SK-N-SH (cell line): Measurements from ENCODE around the gene INPPL1. TPM values are rescaled to one million over a fixed set of nuclear protein-coding genes. Genes with fewer than 3 reads are reported as not detected.

ENCODE experiments used
- CTCF ChIA-PET: fragments of 300-600, 350-600 bp; formaldehyde crosslinking; extraction: SDS; loops from one replicate; lab custom pipeline; 2021; lab: Yijun Ruan, JAX
- POLR2A ChIA-PET: fragments of 350-600 bp; sonication (Branson Sonifier 250); formaldehyde crosslinking; extraction: SDS; loops from one replicate; lab custom pipeline; 2020; ENCODE audit warnings: antibody characterized with exemption, inconsistent platforms; lab: Yijun Ruan, JAX
- DNase-seq: peaks from one replicate; pipeline ENCODE4 v3.0.0; 2012
- H2AFZ ChIP-seq: fragments of 200-600 bp; sonication (generic); 2 replicates; pipeline ENCODE4 v1.8.1; 2016; ENCODE audit warnings: antibody characterized with exemption, mild to moderate bottlenecking, low read depth
- H3F3A ChIP-seq: fragments of 200-600 bp; sonication (generic); replicated peaks from 2 replicates; pipeline ENCODE3; 2016; ENCODE audit warnings: antibody characterized with exemption, mild to moderate bottlenecking; ENCODE audit not compliant: insufficient read depth
- H3K27ac ChIP-seq, 2 experiments: fragments of 200-500 bp in 1 of 2; fragments of 200-600 bp in 1 of 2; sonication (Bioruptor generic) in 1 of 2; sonication (generic), shearing (Covaris generic) in 1 of 2; 2 replicates each; pipeline versions ENCODE4 v1.5.1 to v1.6.1; 2014 to 2016; ENCODE audit warnings: low read depth in 2 of 2, inconsistent platforms in 1 of 2, low read length in 1 of 2, mild to moderate bottlenecking in 1 of 2, mixed read lengths in 1 of 2
- H3K27me3 ChIP-seq: fragments of 200-600 bp; sonication (generic), shearing (Covaris generic); 2 replicates; pipeline ENCODE4 v1.6.1; 2016; ENCODE audit warnings: mixed run types; ENCODE audit not compliant: insufficient read depth
- H3K36me3 ChIP-seq, 2 experiments: fragments of 200-500 bp in 1 of 2; fragments of 200-600 bp in 1 of 2; sonication (Bioruptor generic) in 1 of 2; sonication (generic) in 1 of 2; replicated peaks in 1 of 2; 2 replicates each; pipeline versions ENCODE3 to v1.5.1; 2014 to 2016; ENCODE audit warnings: low read length in 1 of 2, mild to moderate bottlenecking in 1 of 2; ENCODE audit not compliant: insufficient read depth in 2 of 2, control insufficient read depth in 1 of 2
- H3K4me1 ChIP-seq, 2 experiments: fragments of 200-500 bp in 1 of 2; fragments of 200-600 bp in 1 of 2; sonication (Bioruptor generic) in 1 of 2; sonication (generic), shearing (Covaris generic) in 1 of 2; 2 replicates each; pipeline versions ENCODE4 v1.5.1 to v1.6.1; 2014 to 2016; ENCODE audit warnings: low read depth in 1 of 2, low read length in 1 of 2, mixed run types in 1 of 2; ENCODE audit not compliant: insufficient read depth in 2 of 2, control insufficient read depth in 1 of 2
- H3K4me2 ChIP-seq: fragments of 200-600 bp; sonication (generic), shearing (Covaris generic); 2 replicates; pipeline ENCODE4 v1.6.1; 2017; ENCODE audit warnings: mixed run types
- H3K4me3 ChIP-seq, 2 experiments: fragments of 200-500 bp in 1 of 2; fragments of 200-600 bp in 1 of 2; sonication (Bioruptor generic) in 1 of 2; sonication (generic), shearing (Covaris generic) in 1 of 2; 2 replicates each; pipeline versions ENCODE4 v1.5.1 to v1.8.1; 2014 to 2016; ENCODE audit warnings: low read depth in 2 of 2, inconsistent platforms in 1 of 2, low read length in 1 of 2, mild to moderate bottlenecking in 1 of 2, mixed read lengths in 1 of 2, moderate library complexity in 1 of 2
- H3K79me2 ChIP-seq: fragments of 200-600 bp; sonication (generic); 2 replicates; pipeline ENCODE4 v1.8.1; 2017; ENCODE audit warnings: mild to moderate bottlenecking; ENCODE audit not compliant: insufficient read depth
- H3K9ac ChIP-seq: fragments of 200-600 bp; sonication (generic); 2 replicates; pipeline ENCODE4 v1.6.1; 2017; ENCODE audit warnings: mixed run types
- H3K9me2 ChIP-seq: fragments of 200-600 bp; sonication (generic); 2 replicates; pipeline ENCODE4 v1.6.1; 2017; ENCODE audit warnings: mixed run types
- H3K9me3 ChIP-seq: fragments of 200-600 bp; sonication (generic); 2 replicates; pipeline ENCODE4 v1.6.1; 2017; ENCODE audit warnings: mixed run types, mild to moderate bottlenecking, moderate library complexity
- H4K20me1 ChIP-seq: fragments of 200-600 bp; sonication (generic); 2 replicates; pipeline ENCODE4 v1.6.1; 2017; ENCODE audit warnings: mild to moderate bottlenecking, mixed run types; ENCODE audit not compliant: insufficient read depth
- CTCF ChIP-seq: fragments of 200-600 bp; sonication (generic); IDR thresholded peaks from 2 replicates; pipeline ENCODE4 v1.6.1; 2017; ENCODE audit warnings: antibody characterized with exemption, mild to moderate bottlenecking, moderate library complexity
- IRF3 ChIP-seq: fragments of 150-350 bp; IDR thresholded peaks from 2 replicates; pipeline ENCODE4 v1.6.1; 2016; ENCODE audit warnings: mild to moderate bottlenecking, low read depth, low read length
- JUND ChIP-seq: IDR thresholded peaks from 2 replicates; pipeline ENCODE4 v1.4.0; 2012
- MXI1 ChIP-seq: IDR thresholded peaks from 2 replicates; pipeline ENCODE4 v1.6.1; 2012; ENCODE audit warnings: mild to moderate bottlenecking, low read depth, low read length, improper control_type of control experiment
- NRF1 ChIP-seq: IDR thresholded peaks from 2 replicates; pipeline ENCODE4 v1.6.1; 2012; ENCODE audit warnings: low read depth, mild to moderate bottlenecking, low read length
- PBX3 ChIP-seq: IDR thresholded peaks from 2 replicates; pipeline ENCODE4; 2012
- RCOR1 ChIP-seq: fragments of 150-350 bp; IDR thresholded peaks from 2 replicates; pipeline ENCODE4 v1.6.1; 2017; ENCODE audit warnings: antibody characterized with exemption, low read length
- TEAD4 ChIP-seq: IDR thresholded peaks from 2 replicates; pipeline ENCODE4 v1.4.0; 2012; ENCODE audit warnings: mild to moderate bottlenecking, borderline replicate concordance; ENCODE audit not compliant: insufficient read depth
- YY1 ChIP-seq: IDR thresholded peaks from 2 replicates; pipeline ENCODE4 v1.4.0; 2012; ENCODE audit warnings: low read depth, mild to moderate bottlenecking
- ZBTB33 ChIP-seq: IDR thresholded peaks from 2 replicates; pipeline ENCODE4 v1.4.0; 2012; ENCODE audit warnings: low read depth, borderline replicate concordance
- WGBS: methylation state at CpG from one replicate; pipeline ENCODE4 v1.1.6; 2017; ENCODE audit warnings: low lambda C conversion rate; 5-methylcytosine and 5-hydroxymethylcytosine counted together
- polyA plus RNA-seq, 3 experiments: library from polyadenylated mRNA; depleted of rRNA; stranded (reverse); fragments of >200 nt; gene quantifications; 2 replicates each; pipeline ENCODE4 v1.2.3, GENCODE V29; 2012

Gene INPPL1
- polyA plus RNA-seq, 1 of the 3 experiments (the other 2 are of a cell fraction) = 123 TPM

GRCh38 chr11:72227316-72228228, 3.0 kb downstream of the INPPL1 start:
- WGBS = 96% methylated on average over 4 of the region's 14 CpGs
- DNase-seq = no peak
- Histone ChIP-seq H3F3A (peaks cover 6% of the 10 kb centered on the region), H4K20me1 (peaks cover 49% of the 10 kb centered on the region), H3K9me2 (no peaks in the 10 kb centered on the region), H3K27ac (peak overlapping the region in 1 of 2 experiments; percentile 43; a peak in 1 of 4 replicates), H3K27me3 (no peaks in the 10 kb centered on the region), H3K36me3 (peaks cover 52 to 62% of the 10 kb centered on the region in 2 experiments), H3K9me3 (no peaks in the 10 kb centered on the region), H3K79me2 (peaks cover 60% of the 10 kb centered on the region), H2AFZ (no peak overlapping the region), H3K4me2 (peak overlapping the region; percentile 100; the same call in 1 of the 2 replicates), H3K4me3 (no peak overlapping the region), H3K4me1 (peaks cover 5 to 31% of the 10 kb centered on the region in 2 experiments; a peak in 3 of 4 replicates), H3K9ac (no peak overlapping the region)
- ChIA-PET CTCF (interaction anchor here (0.8 to 9.1 kb wide), 9 partner anchors 9 to 206 kb away, joined by 3 to 73 read pairs (median 6); partner anchors contain the start of gene CLPB), POLR2A (interaction anchor here (0.9 to 8.7 kb wide), 5 partner anchors 9 to 204 kb away, joined by 3 to 131 read pairs (median 4); no protein-coding TSS in a partner anchor)
- TF ChIP-seq ZBTB33 (no peak), YY1 (no peak), TEAD4 (no peak), NRF1 (no peak), JUND (no peak), IRF3 (no peak), CTCF (no peak), MXI1 (no peak), PBX3 (no peak), RCOR1 (no peak)
- TF ChIP-seq, all 33 proteins: peak for 0
